ENCODE measurements around the gene CA10. TPM values are rescaled to one million over a fixed set of nuclear protein-coding genes. Genes with fewer than 3 reads are reported as not detected.

The CA10 gene
- total RNA-seq, 1 donor from 2014 or later: 0.20 TPM

DNA sequence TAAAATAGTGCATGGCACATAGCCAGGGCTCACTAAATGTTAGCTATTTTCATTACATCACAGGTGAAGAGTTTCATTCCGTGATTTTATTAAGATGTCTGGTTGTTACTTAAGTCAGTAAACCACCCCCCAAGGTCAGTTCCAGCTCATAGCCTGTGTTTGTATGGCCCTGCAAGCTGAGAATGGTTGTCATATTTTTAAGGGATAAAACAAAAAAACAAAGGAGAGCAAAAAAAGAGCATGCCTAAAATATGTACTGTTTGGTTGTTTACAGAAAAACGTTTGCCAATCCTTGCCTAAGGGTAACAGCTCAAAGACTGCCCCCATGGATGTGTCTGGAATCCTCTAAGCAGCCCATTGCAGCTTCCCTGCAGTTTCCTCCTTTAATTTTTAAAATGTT, 329.6 kb downstream of the CA10 start:
- H3K27me3 Mint-ChIP-seq (ENCODE audit: low read depth): peaks cover 5% of the 10 kb centered on the region
- H3K9me3 Mint-ChIP-seq: no peaks in the 10 kb centered on the region
- no peaks in the 10 kb centered on the region for H3K4me1 Mint-ChIP-seq
- H3K4me3 Mint-ChIP-seq: no peak overlapping the region
- H3K27ac Mint-ChIP-seq: no peak overlapping the region
- no peaks in the 10 kb centered on the region for H3K36me3 Mint-ChIP-seq
- DNase-seq (ENCODE audit: low spot score in 2 of 2, unreplicated experiment in 2 of 2): no peak
- TF ChIP-seq, protein P1, sequence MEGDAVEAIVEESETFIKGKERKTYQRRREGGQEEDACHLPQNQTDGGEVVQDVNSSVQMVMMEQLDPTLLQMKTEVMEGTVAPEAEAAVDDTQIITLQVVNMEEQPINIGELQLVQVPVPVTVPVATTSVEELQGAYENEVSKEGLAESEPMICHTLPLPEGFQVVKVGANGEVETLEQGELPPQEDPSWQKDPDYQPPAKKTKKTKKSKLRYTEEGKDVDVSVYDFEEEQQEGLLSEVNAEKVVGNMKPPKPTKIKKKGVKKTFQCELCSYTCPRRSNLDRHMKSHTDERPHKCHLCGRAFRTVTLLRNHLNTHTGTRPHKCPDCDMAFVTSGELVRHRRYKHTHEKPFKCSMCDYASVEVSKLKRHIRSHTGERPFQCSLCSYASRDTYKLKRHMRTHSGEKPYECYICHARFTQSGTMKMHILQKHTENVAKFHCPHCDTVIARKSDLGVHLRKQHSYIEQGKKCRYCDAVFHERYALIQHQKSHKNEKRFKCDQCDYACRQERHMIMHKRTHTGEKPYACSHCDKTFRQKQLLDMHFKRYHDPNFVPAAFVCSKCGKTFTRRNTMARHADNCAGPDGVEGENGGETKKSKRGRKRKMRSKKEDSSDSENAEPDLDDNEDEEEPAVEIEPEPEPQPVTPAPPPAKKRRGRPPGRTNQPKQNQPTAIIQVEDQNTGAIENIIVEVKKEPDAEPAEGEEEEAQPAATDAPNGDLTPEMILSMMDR (IDR thresholded peaks at IDR 0.05; ENCODE audit: unreplicated experiment): no peak

DNA sequence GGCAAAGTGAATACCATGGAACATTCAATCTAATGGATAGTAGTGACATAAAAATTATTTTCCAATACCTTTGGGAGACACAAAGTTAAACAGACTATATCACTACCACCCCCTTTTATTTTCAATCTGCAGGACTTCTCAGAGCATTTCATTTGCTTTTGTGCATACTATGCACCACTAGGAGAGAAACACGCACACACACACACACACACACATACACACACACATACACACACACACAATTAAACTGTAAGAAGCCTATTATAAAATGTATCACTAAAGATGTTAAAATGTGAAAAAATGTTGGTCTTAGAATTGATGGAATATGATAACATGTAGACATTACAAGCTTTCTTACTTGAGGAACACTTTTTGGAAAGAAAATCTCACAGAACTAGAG, 331.4 kb downstream of the CA10 start:
- no peak overlapping the region for H3K4me3 Mint-ChIP-seq
- TF ChIP-seq, protein P1 (IDR thresholded peaks at IDR 0.05; ENCODE audit: unreplicated experiment): no peak
- H3K4me1 Mint-ChIP-seq: no peaks in the 10 kb centered on the region
- H3K9me3 Mint-ChIP-seq: no peaks in the 10 kb centered on the region
- peaks cover 5% of the 10 kb centered on the region for H3K27me3 Mint-ChIP-seq (ENCODE audit: low read depth)
- H3K36me3 Mint-ChIP-seq: no peaks in the 10 kb centered on the region
- DNase-seq (ENCODE audit: low spot score in 2 of 2, unreplicated experiment in 2 of 2): no peak
- H3K27ac Mint-ChIP-seq: no peak overlapping the region

DNA sequence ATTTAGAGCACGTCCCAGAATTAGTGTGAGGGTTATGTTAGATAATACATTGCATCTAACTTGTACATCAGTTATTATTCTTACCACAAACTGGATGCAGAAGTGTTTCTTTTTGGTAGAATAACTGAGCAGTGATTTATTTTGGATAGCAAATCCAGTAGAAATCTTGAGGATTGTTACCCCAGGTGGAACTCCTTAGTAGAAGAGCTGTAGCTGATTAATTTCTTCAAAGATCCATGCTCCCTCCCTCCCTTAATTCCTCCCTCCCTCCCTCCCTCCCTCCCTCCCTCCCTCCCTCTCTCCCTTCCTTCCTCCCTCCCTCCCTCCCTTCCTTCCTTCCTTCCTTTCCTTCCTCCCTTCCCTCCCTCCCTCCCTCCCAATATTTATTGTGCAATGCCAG, 337.7 kb downstream of the CA10 start:
- H3K27me3 Mint-ChIP-seq (ENCODE audit: low read depth): peaks cover 11% of the 10 kb centered on the region
- H3K4me1 Mint-ChIP-seq: no peaks in the 10 kb centered on the region
- no peak overlapping the region for H3K27ac Mint-ChIP-seq
- H3K4me3 Mint-ChIP-seq: no peak overlapping the region
- DNase-seq (ENCODE audit: low spot score in 2 of 2, unreplicated experiment in 2 of 2): no peak
- TF ChIP-seq, protein P1 (IDR thresholded peaks at IDR 0.05; ENCODE audit: unreplicated experiment): no peak
- H3K36me3 Mint-ChIP-seq: no peaks in the 10 kb centered on the region
- H3K9me3 Mint-ChIP-seq: no peaks in the 10 kb centered on the region

DNA sequence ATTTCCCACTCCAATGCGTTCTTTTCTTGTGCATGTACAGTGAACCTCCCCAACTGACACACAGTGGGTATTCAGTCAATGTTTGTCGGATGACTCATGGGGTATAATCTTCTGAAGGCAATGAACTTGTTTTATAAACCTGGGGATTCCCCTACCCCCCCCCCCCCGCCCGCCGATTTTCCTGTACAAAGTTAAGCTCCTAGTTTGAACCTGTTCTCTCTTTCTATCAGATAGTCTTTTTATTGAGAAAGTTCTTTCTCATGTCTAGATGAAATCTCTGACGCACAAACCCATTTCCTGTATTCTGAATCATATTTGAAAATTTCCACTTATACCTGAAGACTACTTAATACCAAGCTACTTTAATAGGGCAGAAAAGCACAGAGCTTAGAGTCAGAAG, 338.3 kb downstream of the CA10 start:
- DNase-seq (ENCODE audit: low spot score in 2 of 2, unreplicated experiment in 2 of 2): no peak
- Mint-ChIP-seq H3K27me3 (ENCODE audit: low read depth) (peaks cover 13% of the 10 kb centered on the region), H3K4me3 (no peak overlapping the region), H3K4me1 (no peaks in the 10 kb centered on the region), H3K9me3 (no peaks in the 10 kb centered on the region), H3K36me3 (no peaks in the 10 kb centered on the region), H3K27ac (no peak overlapping the region)
- TF ChIP-seq, protein P1 (IDR thresholded peaks at IDR 0.05; ENCODE audit: unreplicated experiment): no peak

DNA sequence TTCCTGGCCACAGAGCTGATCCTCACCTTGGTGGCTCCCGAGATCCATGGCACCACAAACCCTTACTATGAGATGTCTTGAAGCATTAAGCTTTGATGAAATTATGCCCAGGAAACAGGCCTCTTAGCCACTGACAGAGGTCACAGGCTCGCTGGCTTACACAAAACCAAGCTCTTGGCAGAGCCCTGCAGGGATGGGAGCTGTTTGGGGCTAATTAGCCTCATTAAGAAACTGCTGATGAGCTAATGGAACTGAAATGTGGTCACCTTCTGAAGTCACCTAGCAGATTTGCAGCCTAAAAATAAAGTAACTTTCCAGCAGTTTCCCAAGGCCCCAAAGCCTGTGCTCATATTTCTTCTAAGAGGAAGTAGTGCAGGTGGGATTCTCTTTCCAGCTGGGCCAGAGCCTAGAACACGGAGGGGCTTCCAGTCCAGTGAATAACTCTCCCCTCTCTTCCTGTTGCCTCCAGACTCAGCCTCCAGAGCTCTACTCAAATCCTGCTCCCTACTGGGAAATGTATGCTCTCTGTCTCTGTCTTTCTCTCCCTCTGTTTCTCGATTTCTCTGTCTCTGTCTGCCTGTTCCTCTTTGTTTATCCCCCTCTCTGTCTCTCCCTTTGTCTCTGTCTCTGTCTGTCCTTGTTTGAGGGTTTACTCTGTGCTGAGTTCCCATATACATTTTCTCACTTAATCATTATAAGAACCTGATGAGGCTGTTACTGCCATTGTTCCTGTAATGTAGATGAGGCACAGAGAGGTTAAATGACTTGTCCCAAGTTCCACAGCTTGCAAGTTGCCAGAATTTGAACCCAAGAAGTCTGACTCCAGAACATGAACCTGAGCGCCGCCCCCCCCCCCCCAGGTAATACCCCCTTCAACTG, 338.9 kb downstream of the CA10 start:
- Mint-ChIP-seq H3K36me3 (no peaks in the 10 kb centered on the region), H3K27ac (no peak overlapping the region), H3K27me3 (ENCODE audit: low read depth) (peaks cover 13% of the 10 kb centered on the region), H3K9me3 (no peaks in the 10 kb centered on the region), H3K4me3 (no peak overlapping the region), H3K4me1 (no peaks in the 10 kb centered on the region)
- DNase-seq (ENCODE audit: low spot score in 2 of 2, unreplicated experiment in 2 of 2): no peak
- TF ChIP-seq, protein P1 (IDR thresholded peaks at IDR 0.05; ENCODE audit: unreplicated experiment): no peak

All from mesothelial cell of epicardium (in vitro differentiated cells).